Measurements from ENCODE around the gene GBX2.

The GBX2 gene

DNA sequence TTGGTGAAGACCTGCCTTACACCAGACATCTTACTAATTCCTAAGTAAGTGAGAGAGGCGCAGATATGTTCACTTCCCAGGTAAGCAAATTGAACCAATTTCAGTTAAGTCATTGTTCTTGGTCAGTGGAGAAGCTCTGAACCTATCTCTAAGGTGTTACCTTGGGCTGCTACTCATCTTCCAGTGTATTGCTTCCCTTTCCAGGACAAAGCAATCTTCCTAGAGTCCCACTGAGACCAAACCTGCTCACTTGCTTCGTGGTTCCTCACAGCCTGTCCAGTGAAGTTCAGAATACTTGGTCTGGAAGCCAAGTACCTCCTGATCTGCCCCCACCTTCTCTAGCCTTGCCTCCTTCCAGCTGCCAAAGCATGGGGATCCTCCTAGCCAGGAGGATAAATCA lies 22.5 kb upstream of the GBX2 start:
- TF ChIP-seq CTCF (IDR thresholded peaks at IDR 0.05; ENCODE audit: low read length, missing control alignments): no peak
- no peak for DNase-seq (ENCODE audit: low read depth)
- no peak overlapping the region for H3K4me3 ChIP-seq (replicated peaks; ENCODE audit: low read depth, low read length)

DNA sequence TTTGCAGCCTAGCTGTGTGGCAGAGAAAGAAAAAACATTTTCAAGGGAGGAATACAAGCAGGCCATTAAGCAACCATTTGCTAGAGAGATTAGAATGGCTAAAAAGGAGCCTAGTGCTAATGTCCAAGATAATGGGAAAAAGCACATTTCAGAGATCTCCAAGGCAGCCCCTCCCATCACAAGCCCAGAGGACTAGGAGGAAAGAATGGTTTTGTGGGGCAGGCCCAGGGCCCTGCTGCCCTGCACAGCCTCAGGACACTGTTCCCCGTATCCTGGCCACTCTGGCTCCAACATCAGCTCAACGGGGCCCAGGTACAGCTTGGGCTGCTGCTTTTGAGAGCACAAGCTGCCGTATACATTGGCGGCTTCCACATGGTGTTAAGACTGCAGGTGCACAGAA lies 16.5 kb upstream of the GBX2 start:
- TF ChIP-seq CTCF (IDR thresholded peaks at IDR 0.05; ENCODE audit: low read length, missing control alignments): no peak
- no peak for DNase-seq (ENCODE audit: low read depth)

GRCh38 chr2:236180831-236181453 lies 12.8 kb upstream of the GBX2 start:
- H3K4me3 ChIP-seq (replicated peaks; ENCODE audit: low read depth, low read length): peak overlapping the region; percentile 6
- peak; percentile 83 for DNase-seq (ENCODE audit: low read depth)
- peak; percentile 72 for TF ChIP-seq CTCF (IDR thresholded peaks at IDR 0.05; ENCODE audit: low read length, missing control alignments)

More for the DNA sequence above, 16.5 kb upstream of the GBX2 start:
- H3K4me3 ChIP-seq (replicated peaks; ENCODE audit: low read depth, low read length): no peak overlapping the region

DNA sequence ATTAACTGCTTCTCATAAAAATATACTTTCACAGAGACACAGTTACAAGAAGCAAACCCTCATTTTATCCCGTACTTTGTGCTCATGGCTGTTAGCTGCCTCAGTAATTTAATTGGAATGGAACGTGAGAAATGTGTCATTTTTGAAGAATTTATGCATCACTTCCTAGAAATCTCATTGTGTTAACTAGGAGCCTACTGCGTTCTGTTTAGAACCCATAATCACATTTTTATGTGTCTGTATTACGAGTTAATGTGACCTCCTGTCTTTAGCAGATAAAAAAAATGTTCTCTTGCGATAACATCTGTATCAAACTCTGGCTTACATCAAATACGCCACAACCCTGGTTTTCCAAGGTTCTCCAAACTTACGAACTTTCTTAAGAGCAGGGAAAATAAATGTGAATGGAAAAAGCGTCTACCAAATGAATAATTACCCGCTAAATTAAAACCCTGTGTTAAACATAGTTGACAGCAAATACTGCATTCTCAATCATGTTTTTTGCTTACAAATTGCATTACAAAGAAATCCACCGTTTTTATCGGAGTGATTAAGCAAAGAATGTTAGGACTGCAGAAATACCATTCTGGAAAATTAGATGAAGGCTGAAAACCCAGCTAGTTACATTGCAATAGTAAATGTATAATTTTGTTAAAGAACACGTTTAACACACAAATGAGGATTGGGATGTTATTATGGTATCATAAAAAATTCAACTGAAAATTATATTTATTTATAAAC lies 12.1 kb upstream of the GBX2 start:
- TF ChIP-seq CTCF (IDR thresholded peaks at IDR 0.05; ENCODE audit: low read length, missing control alignments): no peak
- H3K4me3 ChIP-seq (replicated peaks; ENCODE audit: low read depth, low read length): peak overlapping the region; percentile 52
- peak; percentile 52 for DNase-seq (ENCODE audit: low read depth)

DNA sequence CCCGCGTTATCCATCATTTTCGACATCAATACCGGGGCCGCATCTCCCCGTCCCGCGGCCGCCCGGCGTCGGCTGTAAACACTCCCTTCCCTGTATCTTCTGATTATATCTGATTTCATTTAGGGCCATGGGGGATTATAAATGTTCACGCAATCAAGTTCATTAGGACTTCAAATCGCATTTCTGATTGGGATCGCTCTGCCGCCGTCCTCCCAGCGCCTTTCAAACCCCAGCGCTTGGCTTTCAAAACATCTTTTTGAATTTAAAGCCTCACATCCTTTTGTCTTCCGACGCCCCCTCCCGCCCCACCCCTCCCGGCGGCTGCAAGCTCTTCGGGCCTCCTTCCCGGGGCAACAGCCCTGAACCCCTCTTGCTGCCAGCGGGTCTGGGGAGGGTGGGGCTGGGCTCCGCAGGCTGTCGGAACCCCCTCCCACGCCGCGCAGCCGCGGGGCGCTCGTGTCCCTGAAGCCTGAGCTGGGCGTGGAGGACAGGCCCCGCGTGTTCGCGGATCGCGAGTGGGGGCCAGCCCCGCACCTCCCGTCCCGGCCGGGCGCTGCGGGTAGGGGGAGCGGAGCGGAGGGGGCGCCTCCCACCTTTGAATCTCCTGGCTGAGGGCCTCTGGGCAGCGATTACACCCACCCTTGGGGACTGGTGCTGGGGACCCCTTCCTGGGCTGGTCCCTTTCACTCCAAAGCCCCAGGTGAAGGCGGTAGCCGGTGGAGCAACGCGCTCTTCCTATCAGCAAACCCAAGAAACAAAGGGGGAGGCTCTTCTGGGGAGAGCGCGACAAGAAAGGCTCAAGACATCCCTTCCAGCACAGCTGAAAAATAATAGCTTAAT lies 11.3 kb upstream of the GBX2 start:
- DNase-seq (ENCODE audit: low read depth): peak; percentile 18
- H3K4me3 ChIP-seq (replicated peaks; ENCODE audit: low read depth, low read length): peak overlapping the region; percentile 52
- no peak for TF ChIP-seq CTCF (IDR thresholded peaks at IDR 0.05; ENCODE audit: low read length, missing control alignments)

DNA sequence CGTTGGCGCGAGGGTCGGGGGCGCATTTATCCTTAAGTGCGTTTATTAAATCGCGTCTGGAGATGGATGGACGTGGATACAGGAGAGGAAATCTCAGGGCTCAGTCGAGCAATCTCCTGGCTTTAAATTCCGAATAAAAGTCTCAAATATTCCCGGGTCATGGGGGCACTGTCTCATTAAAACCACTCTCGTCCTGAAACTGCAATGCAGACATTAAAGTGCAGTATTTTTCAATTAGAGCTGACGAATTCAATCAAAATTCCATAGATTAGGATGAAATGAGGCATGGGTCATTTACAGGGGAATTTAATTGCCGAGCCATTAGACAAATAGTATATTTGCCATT lies 10.7 kb upstream of the GBX2 start:
- peak overlapping the region; percentile 52 for H3K4me3 ChIP-seq (replicated peaks; ENCODE audit: low read depth, low read length)
- no peak for TF ChIP-seq CTCF (IDR thresholded peaks at IDR 0.05; ENCODE audit: low read length, missing control alignments)
- peak; percentile 20 for DNase-seq (ENCODE audit: low read depth)

Measured in fibroblast of pulmonary artery (primary cell).